ENCODE measurements around the gene ZNF835.

ZNF835 gene

GRCh38 chr19:56705939-56706338, 34.4 kb upstream of the ZNF835 start:
- H3K36me3 ChIP-seq = no peaks in the 10 kb centered on the region
- peaks cover 19% of the 10 kb centered on the region for H3K27me3 ChIP-seq (ENCODE audit: insufficient read depth, low read depth, severe bottlenecking)
- H3K4me3 ChIP-seq (ENCODE audit: low read depth, low read length) = no peak overlapping the region
- no peak overlapping the region for H3K27ac ChIP-seq
- peaks cover 4% of the 10 kb centered on the region for H3K9me3 ChIP-seq (ENCODE audit: severe bottlenecking)
- no peak for DNase-seq
- no peak for TF ChIP-seq CTCF (IDR thresholded peaks at IDR 0.05; ENCODE audit: low read depth, low read length)

- no peak overlapping the region for H3K4me3 ChIP-seq (ENCODE audit: low read depth, low read length)
- peaks cover 24% of the 10 kb centered on the region for H3K27me3 ChIP-seq (ENCODE audit: insufficient read depth, low read depth, severe bottlenecking)
- no peak for DNase-seq
- H3K27ac ChIP-seq = no peak overlapping the region
- H3K36me3 ChIP-seq = no peaks in the 10 kb centered on the region
- TF ChIP-seq CTCF (IDR thresholded peaks at IDR 0.05; ENCODE audit: low read depth, low read length) = no peak
- peaks cover 4% of the 10 kb centered on the region for H3K9me3 ChIP-seq (ENCODE audit: severe bottlenecking)
These were observed 30.3 kb upstream of the ZNF835 start for GRCh38 chr19:56701895-56702294.

- H3K27me3 ChIP-seq (ENCODE audit: insufficient read depth, low read depth, severe bottlenecking) = peaks cover 17% of the 10 kb centered on the region
- DNase-seq = no peak
- TF ChIP-seq CTCF (IDR thresholded peaks at IDR 0.05; ENCODE audit: low read depth, low read length) = no peak
- no peaks in the 10 kb centered on the region for H3K36me3 ChIP-seq
- no peak overlapping the region for H3K27ac ChIP-seq
- peaks cover 4% of the 10 kb centered on the region for H3K9me3 ChIP-seq (ENCODE audit: severe bottlenecking)
- no peak overlapping the region for H3K4me3 ChIP-seq (ENCODE audit: low read depth, low read length)
These were observed 28.0 kb upstream of the ZNF835 start for GRCh38 chr19:56699552-56699951.

GRCh38 chr19:56692206-56692895, 20.8 kb upstream of the ZNF835 start:
- Histone ChIP-seq H3K27me3 (ENCODE audit: insufficient read depth, low read depth, severe bottlenecking) (no peaks in the 10 kb centered on the region), H3K36me3 (no peaks in the 10 kb centered on the region), H3K4me3 (ENCODE audit: low read depth, low read length) (no peak overlapping the region), H3K9me3 (ENCODE audit: severe bottlenecking) (no peaks in the 10 kb centered on the region), H3K27ac (no peak overlapping the region)
- peak; percentile 50 for DNase-seq
- TF ChIP-seq CTCF (IDR thresholded peaks at IDR 0.05; ENCODE audit: low read depth, low read length) = no peak

- no peaks in the 10 kb centered on the region for H3K36me3 ChIP-seq
- TF ChIP-seq CTCF (IDR thresholded peaks at IDR 0.05; ENCODE audit: low read depth, low read length) = no peak
- H3K9me3 ChIP-seq (ENCODE audit: severe bottlenecking) = no peaks in the 10 kb centered on the region
- no peak for DNase-seq
- no peak overlapping the region for H3K4me3 ChIP-seq (ENCODE audit: low read depth, low read length)
- no peak overlapping the region for H3K27ac ChIP-seq
- H3K27me3 ChIP-seq (ENCODE audit: insufficient read depth, low read depth, severe bottlenecking) = no peaks in the 10 kb centered on the region
These were observed 19.1 kb upstream of the ZNF835 start for GRCh38 chr19:56690670-56691069.

GRCh38 chr19:56689198-56689597, 17.6 kb upstream of the ZNF835 start:
- no peak for DNase-seq
- H3K4me3 ChIP-seq (ENCODE audit: low read depth, low read length) = no peak overlapping the region
- H3K36me3 ChIP-seq = no peaks in the 10 kb centered on the region
- H3K27ac ChIP-seq = no peak overlapping the region
- H3K9me3 ChIP-seq (ENCODE audit: severe bottlenecking) = no peaks in the 10 kb centered on the region
- no peak for TF ChIP-seq CTCF (IDR thresholded peaks at IDR 0.05; ENCODE audit: low read depth, low read length)
- H3K27me3 ChIP-seq (ENCODE audit: insufficient read depth, low read depth, severe bottlenecking) = no peaks in the 10 kb centered on the region
